Mammary epithelial cell (primary cell): ENCODE measurements around the gene COX8A.

Experiments used
- CTCF ChIP-seq, 2 donors: IDR thresholded peaks in 1 of 2; conservative IDR thresholded peaks in 1 of 2; 2 replicates each; pipeline ENCODE4 v1.5.1; 2011 to 2012; ENCODE audit warnings: inconsistent platforms in 2 of 2, low read length in 2 of 2, mild to moderate bottlenecking in 2 of 2, control low read depth in 1 of 2, low read depth in 1 of 2; ENCODE audit not compliant: insufficient read depth in 1 of 2; ENCODE audit errors: extremely low read depth in 1 of 2
- EZH2 ChIP-seq: IDR thresholded peaks from 2 replicates; pipeline ENCODE4 v1.6.1; 2012; ENCODE audit warnings: low read length, inconsistent platforms, borderline replicate concordance

- TF ChIP-seq EZH2 (no peak), CTCF (conservative IDR thresholded peaks at IDR 0.05 in 1 of 2, IDR thresholded peaks at IDR 0.05 in 1 of 2; ENCODE audit: extremely low read depth in 1 of 2, insufficient read depth in 1 of 2, low read depth in 1 of 2, low read length in 2 of 2) (no peak)
These were observed 43.5 kb downstream of the COX8A start for GRCh38 chr11:64017945-64018224.
